ENCODE data around the gene SRRM3. TPM values are rescaled to one million over a fixed set of nuclear protein-coding genes. Genes with fewer than 3 reads are reported as not detected.

The SRRM3 gene
- total RNA-seq, 1 donor from 2014 or later, result 1.4 TPM

DNA sequence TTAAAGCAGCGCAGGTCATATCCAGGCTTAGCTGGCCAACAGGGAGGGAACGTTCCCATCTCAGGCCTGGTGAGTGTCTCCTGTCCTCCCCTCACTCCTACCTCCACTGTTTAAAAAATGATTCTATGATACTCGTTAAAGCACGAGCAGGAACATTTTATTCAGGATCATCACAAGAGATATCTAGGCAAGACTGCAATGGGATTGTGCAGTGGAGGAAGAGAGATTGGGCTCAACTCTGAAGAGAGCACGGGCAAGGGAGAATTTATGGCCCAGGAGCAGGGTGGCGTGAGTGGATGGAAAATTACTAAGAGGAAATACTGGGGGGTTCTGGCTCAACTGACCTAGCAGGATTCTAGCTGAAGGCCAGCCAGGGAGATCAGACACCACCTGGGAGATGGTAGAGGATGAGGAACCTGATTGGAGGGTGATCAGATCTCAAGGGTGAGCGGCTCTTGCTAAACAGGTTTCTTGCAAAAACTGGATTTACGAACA, 91.8 kb downstream of the SRRM3 start:
- TF ChIP-seq, protein P1, sequence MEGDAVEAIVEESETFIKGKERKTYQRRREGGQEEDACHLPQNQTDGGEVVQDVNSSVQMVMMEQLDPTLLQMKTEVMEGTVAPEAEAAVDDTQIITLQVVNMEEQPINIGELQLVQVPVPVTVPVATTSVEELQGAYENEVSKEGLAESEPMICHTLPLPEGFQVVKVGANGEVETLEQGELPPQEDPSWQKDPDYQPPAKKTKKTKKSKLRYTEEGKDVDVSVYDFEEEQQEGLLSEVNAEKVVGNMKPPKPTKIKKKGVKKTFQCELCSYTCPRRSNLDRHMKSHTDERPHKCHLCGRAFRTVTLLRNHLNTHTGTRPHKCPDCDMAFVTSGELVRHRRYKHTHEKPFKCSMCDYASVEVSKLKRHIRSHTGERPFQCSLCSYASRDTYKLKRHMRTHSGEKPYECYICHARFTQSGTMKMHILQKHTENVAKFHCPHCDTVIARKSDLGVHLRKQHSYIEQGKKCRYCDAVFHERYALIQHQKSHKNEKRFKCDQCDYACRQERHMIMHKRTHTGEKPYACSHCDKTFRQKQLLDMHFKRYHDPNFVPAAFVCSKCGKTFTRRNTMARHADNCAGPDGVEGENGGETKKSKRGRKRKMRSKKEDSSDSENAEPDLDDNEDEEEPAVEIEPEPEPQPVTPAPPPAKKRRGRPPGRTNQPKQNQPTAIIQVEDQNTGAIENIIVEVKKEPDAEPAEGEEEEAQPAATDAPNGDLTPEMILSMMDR (IDR thresholded peaks at IDR 0.05), result no peak
- DNase-seq (ENCODE audit: low spot score), result no peak
- Mint-ChIP-seq H3K27me3 (ENCODE audit: low read depth) (no peaks in the 10 kb centered on the region), H3K4me1 (ENCODE audit: low read depth) (peaks cover 65% of the 10 kb centered on the region), H3K27ac (ENCODE audit: unreplicated experiment) (peak overlapping the region; percentile 100), H3K9me3 (ENCODE audit: low read depth) (no peaks in the 10 kb centered on the region), H3K36me3 (ENCODE audit: low read depth) (no peaks in the 10 kb centered on the region), H3K4me3 (ENCODE audit: unreplicated experiment) (peak overlapping the region; percentile 13)

DNA sequence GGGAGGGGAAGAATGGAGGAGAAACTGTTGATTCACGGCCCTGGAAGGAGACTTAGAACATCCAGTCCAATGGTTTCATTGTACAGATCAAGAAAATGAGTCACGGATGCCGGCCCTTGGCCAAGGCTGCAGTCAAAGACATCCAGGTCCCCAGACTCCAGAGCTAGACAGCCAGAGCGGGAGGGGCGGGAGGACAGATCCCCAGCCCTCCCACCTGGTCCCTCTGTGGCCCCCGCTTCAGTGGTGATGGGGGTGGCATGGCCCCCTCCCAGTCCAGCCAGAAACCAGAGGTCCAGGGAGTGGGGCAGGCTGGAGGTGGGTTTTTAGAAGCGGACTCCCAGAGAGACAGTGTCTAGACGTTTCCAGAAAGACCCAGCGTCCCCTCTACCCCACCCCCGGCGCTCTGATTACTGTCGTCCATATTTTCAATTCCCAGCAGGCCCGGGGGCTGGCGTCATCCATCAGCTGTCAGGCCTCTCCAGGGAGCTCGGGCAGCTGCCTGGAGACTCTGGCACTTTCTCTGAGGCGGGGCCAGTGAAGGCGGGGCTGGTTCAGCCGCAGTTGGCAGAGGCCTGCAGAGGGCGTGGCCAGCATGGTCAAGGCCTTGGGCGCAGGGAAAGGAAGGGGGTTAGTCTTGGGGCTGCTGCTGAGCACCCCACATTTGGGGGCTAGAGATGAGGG, 92.8 kb downstream of the SRRM3 start:
- H3K4me1 Mint-ChIP-seq (ENCODE audit: low read depth), result peaks cover 65% of the 10 kb centered on the region
- DNase-seq (ENCODE audit: low spot score), result peak; percentile 96
- TF ChIP-seq, protein P1 (IDR thresholded peaks at IDR 0.05), result no peak
- peak overlapping the region; percentile 68 for H3K4me3 Mint-ChIP-seq (ENCODE audit: unreplicated experiment)
- H3K9me3 Mint-ChIP-seq (ENCODE audit: low read depth), result no peaks in the 10 kb centered on the region
- H3K36me3 Mint-ChIP-seq (ENCODE audit: low read depth), result no peaks in the 10 kb centered on the region
- H3K27me3 Mint-ChIP-seq (ENCODE audit: low read depth), result no peaks in the 10 kb centered on the region
- H3K27ac Mint-ChIP-seq (ENCODE audit: unreplicated experiment), result peak overlapping the region; percentile 100

DNA sequence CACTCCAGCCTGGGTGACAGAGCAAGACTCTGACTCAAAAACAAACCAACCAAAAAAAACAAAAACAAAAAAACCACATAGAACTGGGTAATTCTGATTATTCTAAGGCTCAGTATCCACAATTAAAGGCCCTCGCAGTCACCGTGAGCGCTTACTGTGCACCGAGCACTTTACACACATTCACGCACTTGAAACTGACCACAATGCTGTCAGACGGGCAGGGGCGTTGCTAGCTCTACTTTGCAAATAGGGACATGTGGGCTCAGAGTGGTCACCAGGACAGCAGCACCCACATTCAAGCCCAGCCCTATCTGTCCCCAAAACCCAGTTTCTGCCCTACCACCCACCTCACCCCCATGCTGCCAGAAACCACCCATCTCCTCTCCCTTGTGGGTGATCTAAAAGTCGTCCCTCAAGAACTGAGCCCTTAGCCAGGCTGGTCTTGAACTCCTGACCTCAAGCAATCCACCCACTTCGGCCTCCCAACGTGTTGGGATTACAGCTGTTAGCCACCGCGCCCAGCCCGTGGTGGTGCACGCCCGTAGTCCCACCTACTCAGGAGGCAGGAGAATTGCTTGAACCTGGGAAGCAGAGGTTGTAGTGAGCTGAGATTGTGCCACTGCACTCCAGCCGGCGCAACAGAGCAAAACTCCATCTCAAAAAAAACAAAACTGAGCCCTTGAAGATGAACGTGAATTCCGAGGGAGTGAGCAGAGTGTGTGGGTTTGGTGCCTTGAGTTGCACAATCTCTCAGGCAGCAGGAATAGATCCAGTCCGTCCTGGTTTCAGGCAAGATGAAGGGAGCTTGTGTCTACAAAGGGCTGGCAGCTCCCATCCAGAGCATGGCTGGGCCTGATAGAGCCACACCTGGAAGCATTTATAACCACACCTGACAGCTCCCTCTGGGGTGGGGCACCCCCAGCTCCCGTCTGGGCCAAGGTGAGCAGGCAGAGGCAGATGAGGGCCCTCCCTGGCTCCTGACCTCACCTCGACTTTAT, 95.3 kb downstream of the SRRM3 start:
- peak overlapping the region; percentile 7 for H3K4me3 Mint-ChIP-seq (ENCODE audit: unreplicated experiment)
- no peaks in the 10 kb centered on the region for H3K36me3 Mint-ChIP-seq (ENCODE audit: low read depth)
- H3K27ac Mint-ChIP-seq (ENCODE audit: unreplicated experiment), result peak overlapping the region; percentile 94
- no peaks in the 10 kb centered on the region for H3K27me3 Mint-ChIP-seq (ENCODE audit: low read depth)
- H3K4me1 Mint-ChIP-seq (ENCODE audit: low read depth), result peaks cover 49% of the 10 kb centered on the region
- no peaks in the 10 kb centered on the region for H3K9me3 Mint-ChIP-seq (ENCODE audit: low read depth)
- no peak for DNase-seq (ENCODE audit: low spot score)
- TF ChIP-seq, protein P1 (IDR thresholded peaks at IDR 0.05), result peak; percentile 7

DNA sequence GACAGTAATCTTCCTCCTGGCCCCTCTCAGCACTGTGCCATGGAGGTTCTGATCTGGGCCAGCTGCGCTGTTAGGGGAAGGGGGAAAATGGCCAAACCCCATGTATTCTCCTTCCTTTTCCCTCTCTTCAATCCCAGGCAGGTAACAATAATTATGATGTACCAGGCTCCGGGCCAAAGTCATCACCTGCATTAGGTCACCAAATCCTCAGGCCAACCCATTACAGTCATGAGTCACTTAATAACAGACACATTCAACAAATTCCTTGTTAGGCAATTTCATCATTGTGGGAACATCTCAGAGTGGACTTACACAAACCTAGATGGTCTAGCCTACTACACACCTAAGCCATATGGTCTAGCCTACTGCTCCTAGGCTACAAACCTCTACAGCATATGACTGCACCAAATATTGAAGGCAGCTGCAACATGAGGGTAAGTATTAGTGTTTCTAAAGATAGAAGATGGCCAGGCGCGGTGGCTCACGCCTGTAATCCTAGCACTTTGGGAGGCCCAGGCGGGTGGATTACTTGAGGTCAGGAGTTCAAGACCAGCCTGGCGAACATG, 98.6 kb downstream of the SRRM3 start:
- Mint-ChIP-seq H3K27ac (ENCODE audit: unreplicated experiment) (peak overlapping the region; percentile 43), H3K4me1 (ENCODE audit: low read depth) (peaks cover 42% of the 10 kb centered on the region), H3K36me3 (ENCODE audit: low read depth) (peaks cover 13% of the 10 kb centered on the region), H3K9me3 (ENCODE audit: low read depth) (no peaks in the 10 kb centered on the region), H3K4me3 (ENCODE audit: unreplicated experiment) (no peak overlapping the region), H3K27me3 (ENCODE audit: low read depth) (no peaks in the 10 kb centered on the region)
- TF ChIP-seq, protein P1 (IDR thresholded peaks at IDR 0.05), result no peak
- no peak for DNase-seq (ENCODE audit: low spot score)

DNA sequence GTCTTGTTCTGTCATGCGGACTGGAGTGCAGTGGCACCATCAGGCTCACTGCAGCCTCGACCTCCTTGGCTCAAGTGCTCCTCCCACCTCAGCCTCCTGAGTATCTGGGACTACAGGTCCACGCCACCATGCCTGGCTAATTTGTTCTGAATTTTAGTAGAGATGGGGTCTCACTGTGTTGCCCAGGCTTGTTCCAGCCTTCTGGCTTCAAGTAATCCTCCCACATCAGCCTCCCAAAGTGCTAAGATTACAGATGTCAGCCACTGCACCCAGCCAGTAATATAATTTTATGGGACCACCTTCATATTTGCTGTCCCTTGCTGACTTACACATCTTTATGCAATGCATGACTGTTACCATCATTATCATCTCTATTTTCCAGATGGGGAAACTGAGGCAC, 99.3 kb downstream of the SRRM3 start:
- peaks cover 46% of the 10 kb centered on the region for H3K4me1 Mint-ChIP-seq (ENCODE audit: low read depth)
- H3K36me3 Mint-ChIP-seq (ENCODE audit: low read depth), result peaks cover 13% of the 10 kb centered on the region
- TF ChIP-seq, protein P1 (IDR thresholded peaks at IDR 0.05), result no peak
- H3K9me3 Mint-ChIP-seq (ENCODE audit: low read depth), result no peaks in the 10 kb centered on the region
- H3K4me3 Mint-ChIP-seq (ENCODE audit: unreplicated experiment), result no peak overlapping the region
- no peaks in the 10 kb centered on the region for H3K27me3 Mint-ChIP-seq (ENCODE audit: low read depth)
- DNase-seq (ENCODE audit: low spot score), result no peak
- H3K27ac Mint-ChIP-seq (ENCODE audit: unreplicated experiment), result no peak overlapping the region
